Immature natural killer cell (primary cell): Measurements from ENCODE around the gene TM4SF18. TPM values are rescaled to one million over a fixed set of nuclear protein-coding genes. Genes with fewer than 3 reads are reported as not detected.
"Not testable (repeated sequence)": the region's sequence is repeated elsewhere in the genome, so short reads cannot be mapped to it uniquely, and the experiment has no call there.

Experiments
- DNase-seq, 3 donors: peaks; one replicate each; pipeline ENCODE4 v3.0.0; 2022; ENCODE audit warnings: mixed read lengths in 1 of 3
- H3K27ac Mint-ChIP-seq, 6 donors: one replicate each; pipeline ENCODE4 v1.8.0; 2020; ENCODE audit warnings: mixed read lengths in 6 of 6, mild to moderate bottlenecking in 5 of 6, inconsistent platforms in 4 of 6, moderate library complexity in 3 of 6
- H3K27me3 Mint-ChIP-seq, 3 donors: one replicate each; pipeline ENCODE4 v1.8.0; 2020 to 2021; ENCODE audit warnings: low read depth in 3 of 3, mild to moderate bottlenecking in 3 of 3, mixed read lengths in 3 of 3, moderate library complexity in 3 of 3, inconsistent platforms in 1 of 3
- H3K36me3 Mint-ChIP-seq, 3 donors: one replicate each; pipeline ENCODE4 v1.8.0; 2020; ENCODE audit warnings: mixed read lengths in 3 of 3, inconsistent platforms in 2 of 3, mild to moderate bottlenecking in 2 of 3
- H3K4me1 Mint-ChIP-seq, 2 donors: one replicate each; pipeline ENCODE4 v1.8.0; 2020; ENCODE audit warnings: inconsistent platforms in 2 of 2, mild to moderate bottlenecking in 2 of 2, mixed read lengths in 2 of 2, moderate library complexity in 1 of 2
- H3K4me3 Mint-ChIP-seq, 5 donors: one replicate each; pipeline ENCODE4 v1.8.0; 2020; ENCODE audit warnings: mild to moderate bottlenecking in 5 of 5, mixed read lengths in 5 of 5, inconsistent platforms in 3 of 5, moderate library complexity in 3 of 5
- H3K9me3 Mint-ChIP-seq, 6 donors: one replicate each; pipeline ENCODE4 v1.8.0; 2020; ENCODE audit warnings: mild to moderate bottlenecking in 6 of 6, mixed read lengths in 6 of 6, inconsistent platforms in 4 of 6, moderate library complexity in 3 of 6
- polyA plus RNA-seq, 3 donors: library from polyadenylated mRNA; unstranded; fragments of 300-500 nt; fragmentation: Illumina TruSeq; gene quantifications; one replicate each; pipeline ENCODE4 v1.2.3, GENCODE V29; 2021

The TM4SF18 gene, protein sequence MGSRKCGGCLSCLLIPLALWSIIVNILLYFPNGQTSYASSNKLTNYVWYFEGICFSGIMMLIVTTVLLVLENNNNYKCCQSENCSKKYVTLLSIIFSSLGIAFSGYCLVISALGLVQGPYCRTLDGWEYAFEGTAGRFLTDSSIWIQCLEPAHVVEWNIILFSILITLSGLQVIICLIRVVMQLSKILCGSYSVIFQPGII
- polyA plus RNA-seq, result not detected

- Mint-ChIP-seq H3K36me3 (no peaks in the 10 kb centered on the region), H3K4me3 (no peak within 1 kb of the TSS), H3K9me3 (no peaks in the 10 kb centered on the region), H3K27ac (no peak within 1 kb of the TSS), H3K27me3 (peaks cover 0 to 4% (median 0%) of the 10 kb centered on the region in 3 donors), H3K4me1 (no peaks in the 10 kb centered on the region)
- DNase-seq, result no peak
Measured at GRCh38 chr3:149333176-149333859, at the start of gene TM4SF18. Gene TM4SF18, minus strand, starts transcription at chr3:149333636. Its CDS starts 254 bp downstream, at chr3:149333382.

DNA sequence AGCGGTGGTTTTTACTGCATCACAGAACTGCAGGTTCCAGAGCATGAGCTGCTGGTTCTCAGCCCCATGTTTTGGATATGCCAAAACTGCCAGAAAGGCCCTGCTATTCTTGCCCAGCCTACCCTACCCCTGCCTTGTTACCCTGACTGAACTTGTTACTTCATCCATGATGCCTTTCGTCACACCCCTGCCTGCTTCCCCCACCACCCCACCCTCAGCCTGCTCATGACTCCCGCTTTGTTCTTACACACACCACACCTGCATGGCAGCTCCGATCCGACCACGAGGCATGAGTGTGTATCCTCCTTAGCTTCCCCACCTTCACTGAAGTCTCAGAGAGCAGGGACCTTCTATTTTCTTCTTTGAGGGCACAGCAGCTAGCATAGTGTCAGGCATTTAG is 49.1 kb upstream of the TM4SF18 start:
- peaks cover 12 to 26% of the 10 kb centered on the region in 2 donors for H3K4me1 Mint-ChIP-seq
- peaks cover 0 to 1% (median 0%) of the 10 kb centered on the region in 3 donors for H3K27me3 Mint-ChIP-seq
- no peak overlapping the region for H3K4me3 Mint-ChIP-seq
- no peak overlapping the region for H3K27ac Mint-ChIP-seq
- no peak for DNase-seq
- H3K9me3 Mint-ChIP-seq, result no peaks in the 10 kb centered on the region
- H3K36me3 Mint-ChIP-seq, result no peaks in the 10 kb centered on the region

DNA sequence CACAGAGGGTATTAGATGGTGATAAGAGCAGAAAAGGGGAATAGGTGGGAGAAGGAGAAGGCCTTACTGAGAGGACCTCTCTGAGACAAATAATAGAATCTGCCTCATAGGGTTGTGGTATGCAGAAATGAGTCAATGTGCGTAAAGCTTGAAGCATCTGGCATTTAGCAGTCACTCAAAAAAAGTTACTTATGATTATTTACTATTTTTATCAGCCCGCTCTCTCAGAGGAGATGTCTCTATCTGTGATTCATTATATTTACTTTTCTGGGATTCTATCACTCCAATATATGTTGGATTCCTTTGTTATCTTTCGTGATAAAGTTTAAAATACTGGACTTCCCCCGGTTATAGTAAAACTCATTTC is 48.6 kb upstream of the TM4SF18 start:
- H3K4me3 Mint-ChIP-seq, result no peak overlapping the region
- no peak for DNase-seq
- no peaks in the 10 kb centered on the region for H3K36me3 Mint-ChIP-seq
- H3K4me1 Mint-ChIP-seq, result peaks cover 12 to 31% of the 10 kb centered on the region in 2 donors
- H3K27ac Mint-ChIP-seq, result no peak overlapping the region
- no peaks in the 10 kb centered on the region for H3K9me3 Mint-ChIP-seq
- peaks cover 0 to 1% (median 0%) of the 10 kb centered on the region in 3 donors for H3K27me3 Mint-ChIP-seq

DNA sequence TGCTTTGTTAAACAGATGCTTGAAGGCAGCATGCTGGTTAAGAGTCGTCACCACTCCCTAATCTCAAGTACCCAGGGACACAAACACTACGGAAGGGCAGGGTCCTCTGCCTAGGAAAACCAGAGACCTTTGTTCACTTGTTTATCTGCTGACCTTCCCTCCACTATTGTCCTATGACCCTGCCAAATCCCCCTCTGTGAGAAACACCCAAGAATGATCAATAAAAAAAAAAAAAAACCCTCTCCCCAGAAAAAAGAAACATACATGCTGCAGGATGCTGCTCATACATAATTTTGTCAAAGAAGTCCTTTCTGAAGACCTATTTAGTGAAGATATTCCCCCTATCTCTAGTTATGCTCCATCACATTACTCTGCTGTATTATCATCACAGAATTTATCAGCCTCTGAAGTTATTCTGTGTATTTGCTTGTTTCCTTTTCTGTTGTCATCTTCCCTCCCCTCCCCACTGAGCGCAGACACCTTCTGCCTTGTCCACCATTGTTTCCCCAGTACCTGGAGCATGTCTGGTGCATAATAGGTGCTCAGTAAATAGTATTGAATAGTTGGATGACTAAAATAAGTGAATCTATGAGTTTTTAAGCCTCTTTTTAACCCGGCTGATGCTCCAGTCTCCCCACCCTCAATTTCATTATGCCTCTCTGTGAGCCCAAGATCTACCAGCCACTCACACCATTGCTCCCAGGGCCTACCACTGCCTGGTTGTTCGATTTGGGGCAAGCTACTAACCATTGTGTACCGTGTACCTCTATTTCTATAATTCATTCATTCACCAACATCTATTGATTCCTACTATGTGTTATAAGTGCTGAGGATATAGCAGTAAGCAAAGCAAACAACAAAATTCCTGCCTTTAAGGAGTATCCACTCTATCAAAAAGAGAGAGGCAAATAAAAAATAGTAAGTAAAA is 48.0 kb upstream of the TM4SF18 start:
- Mint-ChIP-seq H3K27ac (no peak overlapping the region), H3K9me3 (no peaks in the 10 kb centered on the region), H3K4me1 (peaks cover 12 to 34% of the 10 kb centered on the region in 2 donors), H3K27me3 (peaks cover 0 to 1% (median 0%) of the 10 kb centered on the region in 3 donors), H3K36me3 (no peaks in the 10 kb centered on the region), H3K4me3 (no peak overlapping the region)
- no peak for DNase-seq

DNA sequence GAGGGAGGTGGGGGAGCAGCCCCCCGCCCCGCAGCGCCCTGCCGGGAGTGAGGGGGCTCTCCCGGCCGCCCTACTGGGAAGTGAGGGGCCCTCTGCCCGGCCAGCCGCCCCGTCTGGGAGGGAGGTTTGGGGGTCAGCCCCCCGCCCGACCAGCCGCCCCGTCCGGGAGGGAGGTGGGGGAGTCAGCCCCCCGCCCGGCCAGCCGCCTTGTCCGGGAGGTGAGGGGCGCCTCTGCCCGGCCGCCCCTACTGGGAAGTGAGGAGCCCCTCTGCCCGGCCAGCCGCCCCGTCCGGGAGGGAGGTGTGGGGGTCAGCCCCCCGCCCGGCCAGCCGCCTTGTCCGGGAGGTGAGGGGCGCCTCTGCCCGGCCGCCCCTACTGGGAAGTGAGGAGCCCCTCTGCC is 46.8 kb upstream of the TM4SF18 start:
- H3K9me3 Mint-ChIP-seq, DNase-seq, H3K27ac Mint-ChIP-seq, H3K36me3 Mint-ChIP-seq, H3K27me3 Mint-ChIP-seq, H3K4me3 Mint-ChIP-seq: not testable (repeated sequence)
- H3K4me1 Mint-ChIP-seq, result peaks cover 12 to 31% of the 10 kb centered on the region in 2 donors

- Mint-ChIP-seq H3K4me3 (no peak overlapping the region), H3K9me3 (no peaks in the 10 kb centered on the region), H3K27me3 (peaks cover 0 to 1% (median 0%) of the 10 kb centered on the region in 3 donors), H3K4me1 (peaks cover 4 to 16% of the 10 kb centered on the region in 2 donors), H3K27ac (no peak overlapping the region), H3K36me3 (no peaks in the 10 kb centered on the region)
- no peak for DNase-seq
Measured at GRCh38 chr3:149378478-149379309, 45.3 kb upstream of the TM4SF18 start.

- H3K27ac Mint-ChIP-seq, result no peak within 1 kb of the TSS
- peaks cover 0 to 1% (median 0%) of the 10 kb centered on the region in 3 donors for H3K27me3 Mint-ChIP-seq
- no peaks in the 10 kb centered on the region for H3K36me3 Mint-ChIP-seq
- peak within 1 kb of the TSS in 2 of 5 donors; percentile 9 to 31 for H3K4me3 Mint-ChIP-seq
- no peak for DNase-seq
- H3K4me1 Mint-ChIP-seq, result peaks cover 0 to 9% of the 10 kb centered on the region in 2 donors
- H3K9me3 Mint-ChIP-seq, result no peaks in the 10 kb centered on the region
Measured at GRCh38 chr3:149377408-149378364, 44.2 kb upstream of the TM4SF18 start, which contains the start of gene TM4SF1. Gene TM4SF1, minus strand, starts transcription at chr3:149377649. Its CDS starts 102 bp downstream, at chr3:149377547.

GRCh38 chr3:149376718-149377407 is 43.4 kb upstream of the TM4SF18 start:
- H3K4me1 Mint-ChIP-seq, result peaks cover 0 to 9% of the 10 kb centered on the region in 2 donors
- no peak for DNase-seq
- no peaks in the 10 kb centered on the region for H3K36me3 Mint-ChIP-seq
- H3K27me3 Mint-ChIP-seq, result peaks cover 0 to 1% (median 0%) of the 10 kb centered on the region in 3 donors
- H3K9me3 Mint-ChIP-seq, result no peaks in the 10 kb centered on the region
- H3K27ac Mint-ChIP-seq, result no peak overlapping the region
- H3K4me3 Mint-ChIP-seq, result no peak overlapping the region

GRCh38 chr3:149375501-149376196 is 42.2 kb upstream of the TM4SF18 start:
- no peaks in the 10 kb centered on the region for H3K9me3 Mint-ChIP-seq

GRCh38 chr3:149374793-149375500 is 41.5 kb upstream of the TM4SF18 start:
- Mint-ChIP-seq H3K27ac (no peak overlapping the region), H3K27me3 (peaks cover 1 to 3% (median 2%) of the 10 kb centered on the region in 3 donors), H3K36me3 (no peaks in the 10 kb centered on the region), H3K9me3 (no peaks in the 10 kb centered on the region), H3K4me3 (no peak overlapping the region), H3K4me1 (peaks cover 0 to 9% of the 10 kb centered on the region in 2 donors)
- DNase-seq, result no peak

More at GRCh38 chr3:149375501-149376196, 42.2 kb upstream of the TM4SF18 start:
- Mint-ChIP-seq H3K27me3 (peaks cover 0 to 3% (median 1%) of the 10 kb centered on the region in 3 donors), H3K4me3 (no peak overlapping the region), H3K36me3 (no peaks in the 10 kb centered on the region), H3K27ac (no peak overlapping the region), H3K4me1 (peaks cover 0 to 9% of the 10 kb centered on the region in 2 donors)
- DNase-seq, result no peak

DNA sequence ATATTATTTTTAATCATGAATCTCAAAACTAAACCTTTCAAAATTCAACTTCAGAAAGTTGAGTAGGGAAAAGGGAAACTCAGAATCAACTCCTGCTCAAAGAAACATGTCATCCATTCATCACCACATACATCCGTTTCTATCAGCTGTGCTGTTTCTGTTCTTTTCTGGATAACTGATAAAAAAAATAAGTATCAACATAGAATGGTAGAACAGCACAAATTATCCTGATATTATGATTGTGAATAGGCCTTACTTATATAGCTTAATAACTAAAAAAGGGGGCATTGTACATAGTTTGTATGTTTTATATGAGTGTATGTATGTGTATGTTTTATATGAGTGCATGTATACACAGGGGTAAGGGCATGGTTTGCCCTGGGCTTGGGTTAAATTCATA is 41.0 kb upstream of the TM4SF18 start:
- DNase-seq, result no peak
- no peak overlapping the region for H3K4me3 Mint-ChIP-seq
- H3K4me1 Mint-ChIP-seq, result peaks cover 0 to 9% of the 10 kb centered on the region in 2 donors
- peaks cover 1 to 3% (median 2%) of the 10 kb centered on the region in 3 donors for H3K27me3 Mint-ChIP-seq
- H3K27ac Mint-ChIP-seq, result no peak overlapping the region
- no peaks in the 10 kb centered on the region for H3K36me3 Mint-ChIP-seq
- no peaks in the 10 kb centered on the region for H3K9me3 Mint-ChIP-seq
